Panc1 (cell line): ENCODE results near the gene MEGF8. TPM values are rescaled to one million over a fixed set of nuclear protein-coding genes. Genes with fewer than 3 reads are reported as not detected.

Experiments
- ATAC-seq: fragments of 200-7000 bp; cut with Tn5 transposase; 2 replicates; pipeline ENCODE4 v1.9.1; 2020; ENCODE audit warnings: mild to moderate bottlenecking, moderate library complexity
- BruUV-seq: library from RNA; stranded (reverse); fragments of 400-500 nt; replicated peaks from 2 replicates; lab custom pipeline; 2021; lab: Mats Ljungman, UMichigan
- CTCF ChIA-PET: fragments of 300-600 bp; sonication (Branson Sonifier 250); formaldehyde crosslinking; loops from one replicate; lab custom pipeline; 2022; ENCODE audit warnings: antibody characterized with exemption; lab: Charles Lee
- POLR2A ChIA-PET: fragments of 300-600 bp; sonication (Branson Sonifier 250); formaldehyde crosslinking; loops from one replicate; lab custom pipeline; 2022; ENCODE audit warnings: antibody characterized with exemption; lab: Charles Lee
- DNase-seq: peaks from one replicate; pipeline ENCODE4 v3.0.0-alpha.2; 2010; ENCODE audit warnings: low read depth, low spot score
- H3K27ac ChIP-seq: 2 replicates; pipeline ENCODE4 v1.5.1; 2011; ENCODE audit warnings: mild to moderate bottlenecking, low read length, inconsistent platforms
- H3K27me3 ChIP-seq: fragments of 200-500 bp; sonication (Bioruptor generic); 2 replicates; pipeline ENCODE4 v1.6.0; 2014; ENCODE audit warnings: low read length, inconsistent platforms; ENCODE audit not compliant: control insufficient read depth, insufficient read depth
- H3K36me3 ChIP-seq: fragments of 200-500 bp; sonication (Bioruptor generic); 2 replicates; pipeline ENCODE4 v1.5.1; 2014; ENCODE audit warnings: inconsistent platforms, mild to moderate bottlenecking, low read length, moderate library complexity; ENCODE audit not compliant: control insufficient read depth, insufficient read depth
- H3K4me1 ChIP-seq: 2 replicates; pipeline ENCODE4 v1.5.1; 2011; ENCODE audit warnings: inconsistent platforms, mild to moderate bottlenecking, low read length, moderate library complexity; ENCODE audit not compliant: control insufficient read depth, insufficient read depth
- H3K4me3 ChIP-seq, 2 experiments: 2 replicates each; pipeline ENCODE4 v1.5.1; 2011 to 2012; ENCODE audit warnings: low read depth in 2 of 2, low read length in 2 of 2, mild to moderate bottlenecking in 2 of 2, inconsistent platforms in 1 of 2, moderate library complexity in 1 of 2
- H3K9me3 ChIP-seq: fragments of 200-500 bp; sonication (Bioruptor generic); 2 replicates; pipeline ENCODE4 v1.5.1; 2014; ENCODE audit warnings: low read depth, mild to moderate bottlenecking, inconsistent platforms, low read length, moderate library complexity; ENCODE audit not compliant: control insufficient read depth, insufficient read depth
- POLR2AphosphoS5 ChIP-seq: IDR thresholded peaks from 2 replicates; pipeline ENCODE4 v1.6.1; 2012; ENCODE audit warnings: mild to moderate bottlenecking, low read depth, low read length, moderate library complexity
- SIN3A ChIP-seq: IDR thresholded peaks from 2 replicates; pipeline ENCODE4 v1.6.1; 2012; ENCODE audit warnings: low read depth, mild to moderate bottlenecking, low read length, moderate library complexity, borderline replicate concordance; ENCODE audit not compliant: insufficient read depth
- TCF7L2 ChIP-seq: IDR thresholded peaks from 2 replicates; pipeline ENCODE4 v1.6.1; 2011; ENCODE audit warnings: mild to moderate bottlenecking, low read depth, low read length, inconsistent platforms
- in situ Hi-C: cut with HindIII; loops from 2 replicates; pipeline ENCODE4 v1.10.0; 2016; ENCODE audit warnings: low sequenced_read_pairs, low pct_unique_long_range_greater_than_20kb
- intact Hi-C: fragments of 100-400 bp; cut with micrococcal nuclease; formaldehyde crosslinking; loops from one replicate; pipeline ENCODE4 v1.10.0; 2022; ENCODE audit not compliant: unreplicated experiment
- total RNA-seq: library from RNA; stranded (reverse); gene quantifications from one replicate; pipeline ENCODE4 v1.2.1, GENCODE V29; 2021; ENCODE audit not compliant: unreplicated experiment
- TF ChIP-seq, protein P1 (sequence below), 2 experiments: IDR thresholded peaks; 2 replicates each; pipeline ENCODE4 v1.6.1; 2011 to 2012; ENCODE audit warnings: low read depth in 2 of 2, control low read depth in 1 of 2, low read length in 1 of 2, mild to moderate bottlenecking in 1 of 2, moderate library complexity in 1 of 2; ENCODE audit not compliant: insufficient read depth in 1 of 2
- TF ChIP-seq, protein P2 (sequence below): fragments of 450-650 bp; IDR thresholded peaks from 2 replicates; pipeline ENCODE4 v1.5.1; 2017; ENCODE audit warnings: mild to moderate bottlenecking

Gene MEGF8
- total RNA-seq, 1 experiment from 2014 or later, result 14.2 TPM

DNA sequence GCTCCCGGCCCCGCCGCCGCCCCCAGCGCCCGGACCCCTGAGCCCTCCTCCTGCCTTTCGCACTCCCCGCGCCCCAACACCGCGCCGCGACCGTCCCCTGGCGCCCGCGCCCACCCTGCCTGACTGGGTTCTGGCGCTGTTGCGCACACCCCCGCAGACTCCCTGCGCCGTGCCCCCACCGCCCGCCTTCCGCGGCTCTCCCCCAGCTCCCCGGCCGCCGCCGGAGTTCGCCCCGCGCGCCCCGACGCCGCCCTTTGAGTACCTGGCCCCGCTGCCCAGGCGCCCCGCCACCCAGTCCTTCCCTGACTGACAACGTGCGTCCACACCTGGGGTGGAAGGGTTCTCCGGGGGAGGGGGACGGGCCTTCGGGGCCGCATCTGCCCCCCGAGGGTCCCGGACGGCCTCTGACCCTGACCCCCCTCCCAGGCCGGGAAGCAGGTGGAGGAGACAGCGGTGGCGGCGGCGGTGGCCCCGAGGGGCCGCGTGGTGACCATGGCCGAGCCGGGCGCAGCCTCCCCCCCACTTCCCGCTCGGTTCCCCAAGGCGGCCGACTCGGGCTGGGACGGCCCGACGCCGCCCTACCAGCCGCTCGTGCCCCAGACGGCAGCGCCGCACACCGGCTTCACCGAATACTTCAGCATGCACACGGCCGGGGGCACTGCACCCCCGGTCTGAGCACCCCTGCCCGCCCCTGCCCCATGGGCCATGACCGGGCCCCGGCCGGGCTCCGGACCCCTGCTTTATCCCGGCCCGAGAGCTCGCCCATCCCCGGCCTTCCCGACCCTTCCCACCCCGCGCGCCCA is 1.4 kb upstream of the MEGF8 start:
- no peak for DNase-seq
- CTCF ChIA-PET, result no interaction called here
- Histone ChIP-seq H3K9me3 (no peaks in the 10 kb centered on the region), H3K4me1 (no peaks in the 10 kb centered on the region; the same call in 1 of the 2 replicates), H3K4me3 (peak overlapping the region; percentile 36 to 57; a peak in 3 of 4 replicates), H3K27ac (no peak overlapping the region), H3K36me3 (no peaks in the 10 kb centered on the region; the same call in 1 of the 2 replicates), H3K27me3 (no peaks in the 10 kb centered on the region)
- no peak for ATAC-seq
- no TSS peak for BruUV-seq
- POLR2A ChIA-PET, result no interaction called here
- intact Hi-C loops (no loop called here), in situ Hi-C loops (no loop called here)
- TF ChIP-seq, protein P1, sequence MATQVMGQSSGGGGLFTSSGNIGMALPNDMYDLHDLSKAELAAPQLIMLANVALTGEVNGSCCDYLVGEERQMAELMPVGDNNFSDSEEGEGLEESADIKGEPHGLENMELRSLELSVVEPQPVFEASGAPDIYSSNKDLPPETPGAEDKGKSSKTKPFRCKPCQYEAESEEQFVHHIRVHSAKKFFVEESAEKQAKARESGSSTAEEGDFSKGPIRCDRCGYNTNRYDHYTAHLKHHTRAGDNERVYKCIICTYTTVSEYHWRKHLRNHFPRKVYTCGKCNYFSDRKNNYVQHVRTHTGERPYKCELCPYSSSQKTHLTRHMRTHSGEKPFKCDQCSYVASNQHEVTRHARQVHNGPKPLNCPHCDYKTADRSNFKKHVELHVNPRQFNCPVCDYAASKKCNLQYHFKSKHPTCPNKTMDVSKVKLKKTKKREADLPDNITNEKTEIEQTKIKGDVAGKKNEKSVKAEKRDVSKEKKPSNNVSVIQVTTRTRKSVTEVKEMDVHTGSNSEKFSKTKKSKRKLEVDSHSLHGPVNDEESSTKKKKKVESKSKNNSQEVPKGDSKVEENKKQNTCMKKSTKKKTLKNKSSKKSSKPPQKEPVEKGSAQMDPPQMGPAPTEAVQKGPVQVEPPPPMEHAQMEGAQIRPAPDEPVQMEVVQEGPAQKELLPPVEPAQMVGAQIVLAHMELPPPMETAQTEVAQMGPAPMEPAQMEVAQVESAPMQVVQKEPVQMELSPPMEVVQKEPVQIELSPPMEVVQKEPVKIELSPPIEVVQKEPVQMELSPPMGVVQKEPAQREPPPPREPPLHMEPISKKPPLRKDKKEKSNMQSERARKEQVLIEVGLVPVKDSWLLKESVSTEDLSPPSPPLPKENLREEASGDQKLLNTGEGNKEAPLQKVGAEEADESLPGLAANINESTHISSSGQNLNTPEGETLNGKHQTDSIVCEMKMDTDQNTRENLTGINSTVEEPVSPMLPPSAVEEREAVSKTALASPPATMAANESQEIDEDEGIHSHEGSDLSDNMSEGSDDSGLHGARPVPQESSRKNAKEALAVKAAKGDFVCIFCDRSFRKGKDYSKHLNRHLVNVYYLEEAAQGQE (IDR thresholded peaks at IDR 0.05; ENCODE audit: insufficient read depth in 1 of 2, low read depth in 2 of 2, low read length in 1 of 2), result no peak
- TF ChIP-seq SIN3A (no peak), POLR2AphosphoS5 (no peak), TCF7L2 (no peak)
- TF ChIP-seq, protein P2, sequence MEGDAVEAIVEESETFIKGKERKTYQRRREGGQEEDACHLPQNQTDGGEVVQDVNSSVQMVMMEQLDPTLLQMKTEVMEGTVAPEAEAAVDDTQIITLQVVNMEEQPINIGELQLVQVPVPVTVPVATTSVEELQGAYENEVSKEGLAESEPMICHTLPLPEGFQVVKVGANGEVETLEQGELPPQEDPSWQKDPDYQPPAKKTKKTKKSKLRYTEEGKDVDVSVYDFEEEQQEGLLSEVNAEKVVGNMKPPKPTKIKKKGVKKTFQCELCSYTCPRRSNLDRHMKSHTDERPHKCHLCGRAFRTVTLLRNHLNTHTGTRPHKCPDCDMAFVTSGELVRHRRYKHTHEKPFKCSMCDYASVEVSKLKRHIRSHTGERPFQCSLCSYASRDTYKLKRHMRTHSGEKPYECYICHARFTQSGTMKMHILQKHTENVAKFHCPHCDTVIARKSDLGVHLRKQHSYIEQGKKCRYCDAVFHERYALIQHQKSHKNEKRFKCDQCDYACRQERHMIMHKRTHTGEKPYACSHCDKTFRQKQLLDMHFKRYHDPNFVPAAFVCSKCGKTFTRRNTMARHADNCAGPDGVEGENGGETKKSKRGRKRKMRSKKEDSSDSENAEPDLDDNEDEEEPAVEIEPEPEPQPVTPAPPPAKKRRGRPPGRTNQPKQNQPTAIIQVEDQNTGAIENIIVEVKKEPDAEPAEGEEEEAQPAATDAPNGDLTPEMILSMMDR, result no peak

DNA sequence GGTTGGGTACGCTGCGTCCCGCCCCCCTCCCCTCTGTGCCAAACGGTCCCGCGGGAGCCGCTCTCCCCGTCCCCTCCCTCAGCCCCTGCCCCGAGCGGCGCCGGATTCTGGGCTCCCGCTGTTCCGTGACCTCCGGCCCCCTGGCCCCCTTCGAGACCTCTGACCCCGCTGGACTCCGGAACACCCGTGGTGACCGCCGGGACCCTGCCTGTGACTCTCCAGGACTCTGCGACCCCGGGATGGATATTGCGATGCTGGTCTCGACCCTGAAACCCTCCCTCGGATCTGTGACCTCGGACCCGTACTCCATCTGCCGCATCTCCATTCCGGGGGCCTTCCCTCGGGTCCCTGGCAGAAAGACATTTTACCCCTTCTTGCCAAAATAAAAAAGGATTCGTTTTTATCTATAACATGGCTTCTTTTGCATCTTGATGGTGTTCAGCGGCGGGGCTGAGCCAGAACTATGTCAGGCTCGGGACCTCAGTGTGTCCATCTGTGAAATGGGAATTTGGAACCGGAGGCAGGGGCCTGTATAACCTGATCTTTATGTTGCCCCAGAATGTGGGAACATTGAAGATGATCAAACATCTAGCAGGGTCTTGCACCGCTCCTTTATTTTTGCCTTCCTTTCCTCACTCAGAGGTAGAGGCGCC is 654 bp upstream of the MEGF8 start:
- POLR2A ChIA-PET, result no interaction called here
- H3K4me3 ChIP-seq, result peak overlapping the region; percentile 36 to 57
- in situ Hi-C loops (no loop called here), intact Hi-C loops (no loop called here)
- DNase-seq (no peak), ATAC-seq (no peak)
- TF ChIP-seq, protein P1 (IDR thresholded peaks at IDR 0.05; ENCODE audit: insufficient read depth in 1 of 2, low read depth in 2 of 2, low read length in 1 of 2), result no peak
- TF ChIP-seq SIN3A, result no peak
- no peak for TF ChIP-seq TCF7L2
- no peaks in the 10 kb centered on the region; the same call in 1 of the 2 replicates for H3K36me3 ChIP-seq
- no peaks in the 10 kb centered on the region for H3K27me3 ChIP-seq
- H3K27ac ChIP-seq, result peak overlapping the region; percentile 59; the same call in 1 of the 2 replicates
- BruUV-seq, result no TSS peak
- no peaks in the 10 kb centered on the region for H3K9me3 ChIP-seq
- CTCF ChIA-PET, result no interaction called here
- H3K4me1 ChIP-seq, result no peaks in the 10 kb centered on the region; the same call in 1 of the 2 replicates
